Fibroblast of mammary gland (primary cell): ENCODE data around the gene RAB2B.

ENCODE experiments used
- DNase-seq: peaks from one replicate; pipeline ENCODE4 v3.0.0-alpha.2; 2010; ENCODE audit warnings: low read depth
- H3K4me3 ChIP-seq: 2 replicates; pipeline ENCODE4 v1.5.1; 2011; ENCODE audit warnings: low read depth, mild to moderate bottlenecking, low read length, moderate library complexity; ENCODE audit not compliant: control insufficient read depth
- TF ChIP-seq, protein P1 (sequence below): conservative IDR thresholded peaks from 2 replicates; pipeline ENCODE4 v1.5.1; 2011; ENCODE audit warnings: low read depth, low read length, inconsistent platforms; ENCODE audit not compliant: control insufficient read depth, insufficient read depth

The RAB2B gene

GRCh38 chr14:21505012-21505553, 28.3 kb upstream of the RAB2B start:
- DNase-seq = no peak
- TF ChIP-seq, protein P1, sequence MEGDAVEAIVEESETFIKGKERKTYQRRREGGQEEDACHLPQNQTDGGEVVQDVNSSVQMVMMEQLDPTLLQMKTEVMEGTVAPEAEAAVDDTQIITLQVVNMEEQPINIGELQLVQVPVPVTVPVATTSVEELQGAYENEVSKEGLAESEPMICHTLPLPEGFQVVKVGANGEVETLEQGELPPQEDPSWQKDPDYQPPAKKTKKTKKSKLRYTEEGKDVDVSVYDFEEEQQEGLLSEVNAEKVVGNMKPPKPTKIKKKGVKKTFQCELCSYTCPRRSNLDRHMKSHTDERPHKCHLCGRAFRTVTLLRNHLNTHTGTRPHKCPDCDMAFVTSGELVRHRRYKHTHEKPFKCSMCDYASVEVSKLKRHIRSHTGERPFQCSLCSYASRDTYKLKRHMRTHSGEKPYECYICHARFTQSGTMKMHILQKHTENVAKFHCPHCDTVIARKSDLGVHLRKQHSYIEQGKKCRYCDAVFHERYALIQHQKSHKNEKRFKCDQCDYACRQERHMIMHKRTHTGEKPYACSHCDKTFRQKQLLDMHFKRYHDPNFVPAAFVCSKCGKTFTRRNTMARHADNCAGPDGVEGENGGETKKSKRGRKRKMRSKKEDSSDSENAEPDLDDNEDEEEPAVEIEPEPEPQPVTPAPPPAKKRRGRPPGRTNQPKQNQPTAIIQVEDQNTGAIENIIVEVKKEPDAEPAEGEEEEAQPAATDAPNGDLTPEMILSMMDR = no peak
- H3K4me3 ChIP-seq = no peak overlapping the region

DNA sequence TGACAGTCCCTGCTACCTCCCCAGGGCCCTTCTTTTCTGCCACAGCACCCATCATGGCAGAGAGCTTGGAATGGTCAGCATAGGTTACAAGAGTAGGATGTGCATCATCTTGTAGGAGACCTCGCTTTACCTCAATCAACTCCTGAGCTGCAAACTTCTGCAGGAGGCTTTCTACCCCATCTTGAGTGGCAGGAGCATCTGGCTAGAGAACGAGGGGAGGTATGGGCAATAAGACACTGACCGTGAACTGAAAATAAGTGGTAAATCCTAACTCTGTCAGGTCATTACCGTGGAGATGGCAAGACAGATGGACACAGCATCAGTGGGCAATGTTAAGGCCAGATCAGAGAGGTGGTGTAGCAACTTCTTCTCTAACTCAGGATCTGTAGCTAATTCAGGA, 26.6 kb upstream of the RAB2B start:
- TF ChIP-seq, protein P1 = no peak
- no peak overlapping the region for H3K4me3 ChIP-seq
- DNase-seq = no peak

- TF ChIP-seq, protein P1 = no peak
- no peak overlapping the region for H3K4me3 ChIP-seq
- no peak for DNase-seq
These were observed 24.8 kb upstream of the RAB2B start for GRCh38 chr14:21501568-21501967.

GRCh38 chr14:21498540-21499526, 22.1 kb upstream of the RAB2B start:
- no peak overlapping the region for H3K4me3 ChIP-seq
- TF ChIP-seq, protein P1 = peak; percentile 50
- DNase-seq = peak; percentile 60

DNA sequence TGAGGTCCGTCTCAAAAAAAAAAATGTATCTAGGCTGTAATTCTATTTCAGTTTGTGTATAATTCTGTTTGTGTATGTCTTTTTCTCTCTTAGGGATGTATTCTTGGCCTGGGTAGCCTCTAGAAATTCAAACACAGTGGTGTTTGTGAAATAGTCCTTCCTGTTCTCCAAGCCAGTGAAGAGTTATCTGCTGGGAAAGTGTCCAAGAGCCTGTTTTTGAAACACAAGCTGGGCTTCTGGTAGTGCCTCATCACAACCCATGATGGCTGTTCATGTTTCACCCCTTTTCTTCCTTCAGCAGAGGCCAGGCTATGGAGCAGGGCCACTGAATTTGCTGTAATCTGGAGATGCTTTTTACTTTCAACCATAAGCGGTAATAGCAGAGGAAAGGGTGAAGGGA, 19.7 kb upstream of the RAB2B start:
- DNase-seq = peak; percentile 39
- no peak overlapping the region for H3K4me3 ChIP-seq
- TF ChIP-seq, protein P1 = no peak

- TF ChIP-seq, protein P1 = no peak
- H3K4me3 ChIP-seq = no peak overlapping the region
- peak; percentile 19 for DNase-seq
These were observed 18.4 kb upstream of the RAB2B start for GRCh38 chr14:21494902-21495762.
